CD14-positive monocyte (primary cell): Measurements from ENCODE around the gene CELF4. TPM values are rescaled to one million over a fixed set of nuclear protein-coding genes. Genes with fewer than 3 reads are reported as not detected.

Source experiments
- DNase-seq, 3 donors: peaks; one replicate each; pipeline ENCODE4 v3.0.0-alpha.2; 2011 to 2022
- H2AFZ ChIP-seq: 2 replicates; pipeline ENCODE4 v1.6.0; 2012; ENCODE audit warnings: mild to moderate bottlenecking, low read depth, low read length, inconsistent platforms; ENCODE audit not compliant: insufficient read depth, poor library complexity, severe bottlenecking
- H3K27ac ChIP-seq, 2 donors: 1 replicate in 1 of 2; 2 replicates in 1 of 2; pipeline ENCODE4 v1.5.1; 2012 to 2013; ENCODE audit warnings: low read length in 2 of 2, control low read depth in 1 of 2, inconsistent platforms in 1 of 2, low read depth in 1 of 2, mild to moderate bottlenecking in 1 of 2
- H3K27me3 ChIP-seq, 2 donors: one replicate each; pipeline versions ENCODE4 v1.6.0 to v1.6.1; 2011 to 2013; ENCODE audit warnings: low read length in 2 of 2; ENCODE audit not compliant: control insufficient read depth in 2 of 2, insufficient read depth in 2 of 2
- H3K36me3 ChIP-seq, 2 donors: replicated peaks in 1 of 2; 1 replicate in 1 of 2; 2 replicates in 1 of 2; pipeline versions ENCODE4 v1.5.1 to v1.6.1; 2012 to 2013; ENCODE audit warnings: low read length in 2 of 2, control low read depth in 1 of 2, inconsistent platforms in 1 of 2, mild to moderate bottlenecking in 1 of 2; ENCODE audit not compliant: insufficient read depth in 2 of 2, control insufficient read depth in 1 of 2
- H3K4me1 ChIP-seq, 2 donors: 1 replicate in 1 of 2; 2 replicates in 1 of 2; pipeline versions ENCODE4 v1.5.1 to v1.6.1; 2012 to 2013; ENCODE audit warnings: low read length in 2 of 2, control low read depth in 1 of 2, inconsistent platforms in 1 of 2, mild to moderate bottlenecking in 1 of 2, moderate library complexity in 1 of 2; ENCODE audit not compliant: insufficient read depth in 2 of 2, control insufficient read depth in 1 of 2
- H3K4me2 ChIP-seq: replicated peaks from 2 replicates; pipeline ENCODE3; 2012; ENCODE audit warnings: low read length, moderate library complexity, mild to moderate bottlenecking; ENCODE audit not compliant: poor library complexity, severe bottlenecking; ENCODE audit errors: extremely low read depth
- H3K4me3 ChIP-seq, 3 experiments: fragments of 200-600 bp in 1 of 3; sonication (generic) in 1 of 3; replicated peaks in 1 of 3; 1 replicate in 2 of 3; 2 replicates in 1 of 3; pipeline ENCODE4 v1.5.1; 2011 to 2013; ENCODE audit warnings: low read length in 3 of 3, mild to moderate bottlenecking in 3 of 3, control low read depth in 2 of 3, low read depth in 2 of 3, inconsistent platforms in 1 of 3, moderate library complexity in 1 of 3
- H3K79me2 ChIP-seq: 2 replicates; pipeline ENCODE4 v1.6.0; 2012; ENCODE audit warnings: mild to moderate bottlenecking, control low read depth, inconsistent platforms, low read length, moderate library complexity; ENCODE audit not compliant: insufficient read depth
- H3K9ac ChIP-seq: 2 replicates; pipeline ENCODE4 v1.6.0; 2017; ENCODE audit warnings: low read length, mild to moderate bottlenecking; ENCODE audit not compliant: insufficient read depth, poor library complexity, severe bottlenecking
- H3K9me3 ChIP-seq, 2 donors: replicated peaks in 1 of 2; 1 replicate in 1 of 2; 2 replicates in 1 of 2; pipeline versions ENCODE4 v1.5.1 to v1.6.1; 2012 to 2013; ENCODE audit warnings: low read length in 2 of 2, control low read depth in 1 of 2; ENCODE audit not compliant: control insufficient read depth in 1 of 2, insufficient read depth in 1 of 2
- H4K20me1 ChIP-seq: 2 replicates; pipeline ENCODE4 v1.6.0; 2012; ENCODE audit warnings: mild to moderate bottlenecking, low read length, control low read depth, moderate library complexity; ENCODE audit not compliant: insufficient read depth
- H3K27ac Mint-ChIP-seq, 7 donors: one replicate each; pipeline ENCODE4 v1.8.0; 2020; ENCODE audit warnings: mild to moderate bottlenecking in 7 of 7, mixed read lengths in 7 of 7, moderate library complexity in 6 of 7, inconsistent platforms in 2 of 7
- H3K27me3 Mint-ChIP-seq, 3 donors: one replicate each; pipeline ENCODE4 v1.8.0; 2021 to 2022; ENCODE audit warnings: low read depth in 3 of 3, mild to moderate bottlenecking in 3 of 3, mixed read lengths in 3 of 3, moderate library complexity in 3 of 3, inconsistent platforms in 1 of 3
- H3K36me3 Mint-ChIP-seq, 2 donors: one replicate each; pipeline ENCODE4 v1.8.0; 2020; ENCODE audit warnings: mixed read lengths in 2 of 2, inconsistent platforms in 1 of 2, mild to moderate bottlenecking in 1 of 2
- H3K4me1 Mint-ChIP-seq: one replicate; pipeline ENCODE4 v1.8.0; 2020; ENCODE audit warnings: mild to moderate bottlenecking, mixed read lengths
- H3K4me3 Mint-ChIP-seq, 2 donors: one replicate each; pipeline ENCODE4 v1.8.0; 2020; ENCODE audit warnings: mild to moderate bottlenecking in 2 of 2, mixed read lengths in 2 of 2, moderate library complexity in 1 of 2
- H3K9me3 Mint-ChIP-seq, 7 donors: one replicate each; pipeline ENCODE4 v1.8.0; 2020 to 2022; ENCODE audit warnings: mixed read lengths in 7 of 7, mild to moderate bottlenecking in 6 of 7, moderate library complexity in 6 of 7, inconsistent platforms in 2 of 7
- WGBS: methylation state at CpG from one replicate; pipeline ENCODE4 v1.1.5; 2013; ENCODE audit warnings: missing lambda C conversion rate; ENCODE audit not compliant: insufficient coverage; 5-methylcytosine and 5-hydroxymethylcytosine counted together
- intact Hi-C, 2 donors: fragments of 100-400 bp; cut with micrococcal nuclease; formaldehyde crosslinking; loops; one replicate each; pipeline versions ENCODE4 v1.15.0 to v1.15.1; 2023
- polyA plus RNA-seq, 3 donors: library from polyadenylated mRNA; depleted of rRNA in 1 of 3; unstranded in 2 of 3; stranded (reverse) in 1 of 3; fragments of 300-500 nt in 2 of 3; fragments of >200 nt in 1 of 3; fragmentation: Illumina TruSeq in 2 of 3; gene quantifications; 1 replicate in 2 of 3; 2 replicates in 1 of 3; pipeline ENCODE4 v1.2.3, GENCODE V29; 2012 to 2021
- TF ChIP-seq, protein P1 (sequence below): fragments of 200-600 bp; IDR thresholded peaks from one replicate; pipeline ENCODE4 v1.8.0; 2022; ENCODE audit warnings: antibody characterized with exemption, mild to moderate bottlenecking

Gene CELF4
- polyA plus RNA-seq, 3 donors = not detected

DNA sequence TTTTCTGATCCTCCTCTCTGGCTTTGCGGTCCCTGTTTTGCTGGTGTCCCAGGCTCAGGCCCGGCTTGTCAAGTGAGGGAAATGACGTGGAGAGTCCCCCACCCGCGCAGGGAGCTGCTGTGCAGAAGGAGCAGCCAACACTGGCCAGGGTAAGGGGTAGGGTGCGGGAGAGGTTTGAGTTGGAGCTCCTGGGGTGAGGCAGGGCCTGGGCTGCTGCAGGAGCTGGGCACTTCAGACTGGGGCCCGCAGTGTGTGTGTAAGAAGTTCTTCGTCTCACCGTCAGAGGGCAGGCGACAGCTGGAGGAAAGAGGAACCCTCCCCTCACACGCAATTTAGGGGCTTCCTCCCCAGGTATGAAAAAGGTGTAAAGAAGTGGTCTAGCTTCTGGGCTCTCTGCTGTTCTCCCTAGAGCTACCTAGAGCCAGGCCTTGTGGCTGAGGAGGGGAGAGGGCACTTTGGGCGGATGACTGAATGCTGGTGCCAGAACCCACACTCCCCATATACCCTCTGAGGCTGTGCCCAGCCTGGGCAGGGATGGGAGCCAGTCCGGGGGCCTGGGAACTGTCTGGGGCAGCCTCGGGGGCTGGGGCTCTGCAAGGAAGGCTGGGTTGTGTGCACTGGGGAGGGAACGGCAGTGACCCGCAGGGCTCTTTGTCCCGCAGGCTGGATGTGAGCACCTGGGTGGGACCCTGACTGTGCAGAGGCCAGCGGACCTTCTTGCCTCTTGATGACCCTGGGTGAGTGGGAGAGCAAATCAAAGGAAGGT, 11.8 kb downstream of the CELF4 start:
- WGBS = 72% methylated on average over 9 of the region's 18 CpGs
- no peaks in the 10 kb centered on the region for H3K4me1 Mint-ChIP-seq
- DNase-seq = no peak

DNA sequence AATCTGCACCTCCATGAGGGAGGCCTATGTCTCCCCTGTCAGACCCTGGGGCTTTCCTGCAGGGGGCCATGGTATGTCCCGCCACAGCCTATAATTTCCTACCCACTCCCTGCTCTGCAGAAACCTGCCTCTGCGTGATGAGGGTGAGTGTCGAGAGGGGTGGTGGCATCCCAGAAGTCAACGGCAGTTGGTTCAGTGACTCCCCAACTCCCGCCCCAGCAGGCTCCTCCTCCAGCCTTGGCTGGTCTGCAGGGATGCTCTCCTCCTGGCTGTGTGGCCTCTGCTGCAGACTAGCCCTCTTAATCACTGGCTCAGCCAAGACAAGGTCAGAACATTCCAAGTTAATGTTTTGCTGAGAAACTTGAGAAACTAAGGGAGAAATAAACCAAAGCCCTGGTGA, 13.3 kb downstream of the CELF4 start:
- H3K36me3 Mint-ChIP-seq = no peaks in the 10 kb centered on the region
- peaks cover 0 to 10% (median 3%) of the 10 kb centered on the region in 3 donors for H3K27me3 Mint-ChIP-seq
- Histone ChIP-seq H2AFZ (no peak overlapping the region), H3K27ac (no peak overlapping the region), H3K4me2 (no peak overlapping the region), H3K9ac (no peak overlapping the region), H3K4me3 (no peak overlapping the region), H4K20me1 (no peaks in the 10 kb centered on the region), H3K9me3 (no peaks in the 10 kb centered on the region), H3K36me3 (no peaks in the 10 kb centered on the region), H3K4me1 (no peaks in the 10 kb centered on the region), H3K79me2 (no peaks in the 10 kb centered on the region), H3K27me3 (peaks cover 0 to 3% of the 10 kb centered on the region in 2 donors)
- H3K4me3 Mint-ChIP-seq = no peak overlapping the region
- no peaks in the 10 kb centered on the region for H3K4me1 Mint-ChIP-seq
- no peaks in the 10 kb centered on the region for H3K9me3 Mint-ChIP-seq
- no CpG with 5 or more reads among the region's 5 CpGs for WGBS
- intact Hi-C loops = no loop called here
- no peak for DNase-seq
- TF ChIP-seq, protein P1, sequence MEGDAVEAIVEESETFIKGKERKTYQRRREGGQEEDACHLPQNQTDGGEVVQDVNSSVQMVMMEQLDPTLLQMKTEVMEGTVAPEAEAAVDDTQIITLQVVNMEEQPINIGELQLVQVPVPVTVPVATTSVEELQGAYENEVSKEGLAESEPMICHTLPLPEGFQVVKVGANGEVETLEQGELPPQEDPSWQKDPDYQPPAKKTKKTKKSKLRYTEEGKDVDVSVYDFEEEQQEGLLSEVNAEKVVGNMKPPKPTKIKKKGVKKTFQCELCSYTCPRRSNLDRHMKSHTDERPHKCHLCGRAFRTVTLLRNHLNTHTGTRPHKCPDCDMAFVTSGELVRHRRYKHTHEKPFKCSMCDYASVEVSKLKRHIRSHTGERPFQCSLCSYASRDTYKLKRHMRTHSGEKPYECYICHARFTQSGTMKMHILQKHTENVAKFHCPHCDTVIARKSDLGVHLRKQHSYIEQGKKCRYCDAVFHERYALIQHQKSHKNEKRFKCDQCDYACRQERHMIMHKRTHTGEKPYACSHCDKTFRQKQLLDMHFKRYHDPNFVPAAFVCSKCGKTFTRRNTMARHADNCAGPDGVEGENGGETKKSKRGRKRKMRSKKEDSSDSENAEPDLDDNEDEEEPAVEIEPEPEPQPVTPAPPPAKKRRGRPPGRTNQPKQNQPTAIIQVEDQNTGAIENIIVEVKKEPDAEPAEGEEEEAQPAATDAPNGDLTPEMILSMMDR = no peak
- H3K27ac Mint-ChIP-seq = no peak overlapping the region

More for the DNA sequence above, 11.8 kb downstream of the CELF4 start:
- no peaks in the 10 kb centered on the region for H3K4me1 ChIP-seq
- H2AFZ ChIP-seq = no peak overlapping the region
- TF ChIP-seq, protein P1 = no peak
- H3K4me3 ChIP-seq = no peak overlapping the region
- no peak overlapping the region for H3K9ac ChIP-seq
- no peaks in the 10 kb centered on the region for H3K9me3 Mint-ChIP-seq
- no peaks in the 10 kb centered on the region for H3K36me3 ChIP-seq
- peaks cover 0 to 11% (median 7%) of the 10 kb centered on the region in 3 donors for H3K27me3 Mint-ChIP-seq
- peaks cover 0 to 3% of the 10 kb centered on the region in 2 donors for H3K27me3 ChIP-seq
- no peaks in the 10 kb centered on the region for H3K9me3 ChIP-seq
- no peak overlapping the region for H3K4me2 ChIP-seq
- intact Hi-C loops = no loop called here
- H4K20me1 ChIP-seq = no peaks in the 10 kb centered on the region
- no peak overlapping the region for H3K27ac ChIP-seq
- H3K79me2 ChIP-seq = no peaks in the 10 kb centered on the region
- H3K27ac Mint-ChIP-seq = no peak overlapping the region
- H3K36me3 Mint-ChIP-seq = no peaks in the 10 kb centered on the region
- H3K4me3 Mint-ChIP-seq = no peak overlapping the region
